HepG2 (cell line): ENCODE data around the gene RAPSN. TPM values are rescaled to one million over a fixed set of nuclear protein-coding genes. Genes with fewer than 3 reads are reported as not detected.

ENCODE experiments used
- ATM ChIP-seq: fragments of 450-650 bp; IDR thresholded peaks from 2 replicates; pipeline ENCODE4 v1.7.1; 2017; ENCODE audit warnings: mild to moderate bottlenecking, borderline replicate concordance
- CCAR2 ChIP-seq: fragments of 200-400 bp; formaldehyde crosslinking; optimal IDR thresholded peaks from 2 replicates; pipeline ENCODE3; 2018; ENCODE audit warnings: low read depth, mild to moderate bottlenecking, low read length, moderate library complexity
- ELF3 ChIP-seq: IDR thresholded peaks from 2 replicates; pipeline ENCODE4 v1.6.1; 2016; ENCODE audit warnings: missing genetic modification reagents, missing compliant biosample characterization
- HDAC1 ChIP-seq: sonication (generic); formaldehyde crosslinking; IDR thresholded peaks from 2 replicates; pipeline ENCODE4 v1.5.1; 2020; ENCODE audit warnings: mild to moderate bottlenecking, missing genetic modification reagents
- KDM2A ChIP-seq: sonication (generic); formaldehyde crosslinking; IDR thresholded peaks from 2 replicates; pipeline ENCODE4 v1.4.0; 2020; ENCODE audit warnings: low read depth, missing genetic modification reagents, borderline replicate concordance
- MEF2D ChIP-seq: sonication (generic); formaldehyde crosslinking; IDR thresholded peaks from 2 replicates; pipeline ENCODE4 v1.5.1; 2020; ENCODE audit warnings: mild to moderate bottlenecking, missing genetic modification reagents
- MEIS1 ChIP-seq: sonication (generic); formaldehyde crosslinking; IDR thresholded peaks from 2 replicates; pipeline ENCODE4 v1.9.0; 2021; ENCODE audit warnings: mild to moderate bottlenecking, missing genetic modification reagents, moderate library complexity, borderline replicate concordance
- MXI1 ChIP-seq: IDR thresholded peaks from 3 replicates; pipeline ENCODE4 v1.6.1; 2012; ENCODE audit warnings: low read depth, low read length, inconsistent platforms, borderline replicate concordance
- ONECUT2 ChIP-seq: sonication (generic); formaldehyde crosslinking; IDR thresholded peaks from 2 replicates; pipeline ENCODE4 v1.4.0; 2020; ENCODE audit warnings: missing genetic modification reagents
- RBFOX2 ChIP-seq: fragments of 200-400 bp; formaldehyde crosslinking; IDR thresholded peaks from 2 replicates; pipeline ENCODE4 v1.6.1; 2017; ENCODE audit warnings: low read depth, mild to moderate bottlenecking, low read length
- REXO4 ChIP-seq: sonication (generic); formaldehyde crosslinking; IDR thresholded peaks from 2 replicates; pipeline ENCODE4 v1.8.0; 2022; ENCODE audit warnings: missing genetic modification reagents, mild to moderate bottlenecking, borderline replicate concordance
- ZNF317 ChIP-seq: sonication (generic); formaldehyde crosslinking; IDR thresholded peaks from 2 replicates; pipeline ENCODE4 v1.5.0; 2020; ENCODE audit warnings: mild to moderate bottlenecking, missing genetic modification reagents
- ZNF431 ChIP-seq: sonication (generic); formaldehyde crosslinking; IDR thresholded peaks from 2 replicates; pipeline ENCODE4 v1.9.0; 2022; ENCODE audit warnings: missing genetic modification reagents, low read depth, mild to moderate bottlenecking, borderline replicate concordance
- ZNF460 ChIP-seq: sonication (generic); formaldehyde crosslinking; IDR thresholded peaks from 2 replicates; pipeline ENCODE4 v1.5.1; 2020; ENCODE audit warnings: missing genetic modification reagents, mild to moderate bottlenecking, borderline replicate concordance
- ZNF598 ChIP-seq: sonication (generic); formaldehyde crosslinking; IDR thresholded peaks from 2 replicates; pipeline ENCODE4 v1.5.1; 2020; ENCODE audit warnings: mild to moderate bottlenecking, missing genetic modification reagents, borderline replicate concordance
- ZNF672 ChIP-seq: sonication (generic); formaldehyde crosslinking; IDR thresholded peaks from 2 replicates; pipeline ENCODE4 v1.8.1; 2022; ENCODE audit warnings: missing genetic modification reagents
- ZNF784 ChIP-seq: sonication (generic); formaldehyde crosslinking; IDR thresholded peaks from 2 replicates; pipeline ENCODE4 v1.5.1; 2020; ENCODE audit warnings: missing genetic modification reagents, mild to moderate bottlenecking, borderline replicate concordance
- ZSCAN25 ChIP-seq: sonication (generic); formaldehyde crosslinking; IDR thresholded peaks from 2 replicates; pipeline ENCODE4 v1.8.0; 2022; ENCODE audit warnings: mild to moderate bottlenecking, missing genetic modification reagents
- polyA plus RNA-seq, 8 experiments: library from polyadenylated mRNA; depleted of rRNA in 3 of 8; stranded (reverse) in 7 of 8; unstranded in 1 of 8; fragments of >200 nt; fragmentation: Illumina TruSeq in 4 of 8; extraction: Trizol in 4 of 8; gene quantifications; 2 replicates each; pipeline versions ENCODE4 v1.2.1 to v1.2.3, GENCODE V29; 2011 to 2016; ENCODE audit warnings: low read depth in 4 of 8, missing spikeins in 1 of 8, mixed read lengths in 1 of 8; ENCODE audit not compliant: insufficient read depth in 1 of 8
- total RNA-seq, 5 experiments: library from RNA; depleted of rRNA; stranded (reverse); fragments of >200 nt; fragmentation: Illumina TruSeq; extraction: Trizol; gene quantifications; 2 replicates each; pipeline ENCODE4 v1.2.3, GENCODE V29; 2016; ENCODE audit warnings: low read depth in 1 of 5
- TF ChIP-seq, protein P1 (sequence below): sonication (generic); formaldehyde crosslinking; IDR thresholded peaks from 2 replicates; pipeline ENCODE4 v1.4.0; 2020; ENCODE audit warnings: low read depth, missing genetic modification reagents
- TF ChIP-seq, protein P2 (sequence below): IDR thresholded peaks from 2 replicates; pipeline ENCODE4 v1.6.1; 2016; ENCODE audit warnings: missing genetic modification reagents, missing compliant biosample characterization
- TF ChIP-seq, protein P3 (sequence below): sonication (generic); formaldehyde crosslinking; IDR thresholded peaks from 2 replicates; pipeline ENCODE4 v1.4.0; 2020; ENCODE audit warnings: missing genetic modification reagents, borderline replicate concordance

Gene RAPSN
- total and polyA plus RNA-seq, 2 of the 13 experiments (the other 11 are each of a cell fraction or from before 2014, with no cell fraction given) = 0.15 to 1.2 TPM

GRCh38 chr11:47437746-47438418 is 11.1 kb downstream of the RAPSN start (continued):
- TF ChIP-seq MEF2D (CRISPR knock-in tag) (peak; percentile 47; the same call in 1 of the 2 replicates), REXO4 (CRISPR knock-in tag) (no peak), ZNF431 (CRISPR knock-in tag) (no peak), HDAC1 (peak; percentile 24), MEIS1 (CRISPR knock-in tag) (no peak), KDM2A (CRISPR knock-in tag) (no peak), RBFOX2 (peak; percentile 55; the same call in 1 of the 2 replicates), ZNF317 (CRISPR knock-in tag) (no peak), ATM (no peak), MXI1 (0 out of 3 replicates have a peak, but pooled peaks have one; percentile 28), ELF3 (no peak), ZSCAN25 (no peak), ZNF784 (0 out of 2 replicates have a peak, but pooled peaks have one; percentile 41), ZNF460 (CRISPR knock-in tag) (no peak; the same call in 1 of the 2 replicates), ZNF672 (no peak), ONECUT2 (CRISPR knock-in tag) (no peak; the same call in 1 of the 2 replicates), ZNF598 (peak; percentile 52; the same call in 1 of the 2 replicates), CCAR2 (no peak)
- TF ChIP-seq, protein P1, sequence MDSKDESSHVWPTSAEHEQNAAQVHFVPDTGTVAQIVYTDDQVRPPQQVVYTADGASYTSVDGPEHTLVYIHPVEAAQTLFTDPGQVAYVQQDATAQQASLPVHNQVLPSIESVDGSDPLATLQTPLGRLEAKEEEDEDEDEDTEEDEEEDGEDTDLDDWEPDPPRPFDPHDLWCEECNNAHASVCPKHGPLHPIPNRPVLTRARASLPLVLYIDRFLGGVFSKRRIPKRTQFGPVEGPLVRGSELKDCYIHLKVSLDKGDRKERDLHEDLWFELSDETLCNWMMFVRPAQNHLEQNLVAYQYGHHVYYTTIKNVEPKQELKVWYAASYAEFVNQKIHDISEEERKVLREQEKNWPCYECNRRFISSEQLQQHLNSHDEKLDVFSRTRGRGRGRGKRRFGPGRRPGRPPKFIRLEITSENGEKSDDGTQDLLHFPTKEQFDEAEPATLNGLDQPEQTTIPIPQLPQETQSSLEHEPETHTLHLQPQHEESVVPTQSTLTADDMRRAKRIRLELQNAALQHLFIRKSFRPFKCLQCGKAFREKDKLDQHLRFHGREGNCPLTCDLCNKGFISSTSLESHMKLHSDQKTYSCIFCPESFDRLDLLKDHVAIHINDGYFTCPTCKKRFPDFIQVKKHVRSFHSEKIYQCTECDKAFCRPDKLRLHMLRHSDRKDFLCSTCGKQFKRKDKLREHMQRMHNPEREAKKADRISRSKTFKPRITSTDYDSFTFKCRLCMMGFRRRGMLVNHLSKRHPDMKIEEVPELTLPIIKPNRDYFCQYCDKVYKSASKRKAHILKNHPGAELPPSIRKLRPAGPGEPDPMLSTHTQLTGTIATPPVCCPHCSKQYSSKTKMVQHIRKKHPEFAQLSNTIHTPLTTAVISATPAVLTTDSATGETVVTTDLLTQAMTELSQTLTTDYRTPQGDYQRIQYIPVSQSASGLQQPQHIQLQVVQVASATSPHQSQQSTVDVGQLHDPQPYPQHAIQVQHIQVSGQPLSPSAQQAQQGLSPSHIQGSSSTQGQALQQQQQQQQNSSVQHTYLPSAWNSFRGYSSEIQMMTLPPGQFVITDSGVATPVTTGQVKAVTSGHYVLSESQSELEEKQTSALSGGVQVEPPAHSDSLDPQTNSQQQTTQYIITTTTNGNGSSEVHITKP = no peak
- TF ChIP-seq, protein P2, sequence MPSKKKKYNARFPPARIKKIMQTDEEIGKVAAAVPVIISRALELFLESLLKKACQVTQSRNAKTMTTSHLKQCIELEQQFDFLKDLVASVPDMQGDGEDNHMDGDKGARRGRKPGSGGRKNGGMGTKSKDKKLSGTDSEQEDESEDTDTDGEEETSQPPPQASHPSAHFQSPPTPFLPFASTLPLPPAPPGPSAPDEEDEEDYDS (CRISPR knock-in tag) = peak; percentile 57; the same call in 1 of the 2 replicates
- TF ChIP-seq, protein P3, sequence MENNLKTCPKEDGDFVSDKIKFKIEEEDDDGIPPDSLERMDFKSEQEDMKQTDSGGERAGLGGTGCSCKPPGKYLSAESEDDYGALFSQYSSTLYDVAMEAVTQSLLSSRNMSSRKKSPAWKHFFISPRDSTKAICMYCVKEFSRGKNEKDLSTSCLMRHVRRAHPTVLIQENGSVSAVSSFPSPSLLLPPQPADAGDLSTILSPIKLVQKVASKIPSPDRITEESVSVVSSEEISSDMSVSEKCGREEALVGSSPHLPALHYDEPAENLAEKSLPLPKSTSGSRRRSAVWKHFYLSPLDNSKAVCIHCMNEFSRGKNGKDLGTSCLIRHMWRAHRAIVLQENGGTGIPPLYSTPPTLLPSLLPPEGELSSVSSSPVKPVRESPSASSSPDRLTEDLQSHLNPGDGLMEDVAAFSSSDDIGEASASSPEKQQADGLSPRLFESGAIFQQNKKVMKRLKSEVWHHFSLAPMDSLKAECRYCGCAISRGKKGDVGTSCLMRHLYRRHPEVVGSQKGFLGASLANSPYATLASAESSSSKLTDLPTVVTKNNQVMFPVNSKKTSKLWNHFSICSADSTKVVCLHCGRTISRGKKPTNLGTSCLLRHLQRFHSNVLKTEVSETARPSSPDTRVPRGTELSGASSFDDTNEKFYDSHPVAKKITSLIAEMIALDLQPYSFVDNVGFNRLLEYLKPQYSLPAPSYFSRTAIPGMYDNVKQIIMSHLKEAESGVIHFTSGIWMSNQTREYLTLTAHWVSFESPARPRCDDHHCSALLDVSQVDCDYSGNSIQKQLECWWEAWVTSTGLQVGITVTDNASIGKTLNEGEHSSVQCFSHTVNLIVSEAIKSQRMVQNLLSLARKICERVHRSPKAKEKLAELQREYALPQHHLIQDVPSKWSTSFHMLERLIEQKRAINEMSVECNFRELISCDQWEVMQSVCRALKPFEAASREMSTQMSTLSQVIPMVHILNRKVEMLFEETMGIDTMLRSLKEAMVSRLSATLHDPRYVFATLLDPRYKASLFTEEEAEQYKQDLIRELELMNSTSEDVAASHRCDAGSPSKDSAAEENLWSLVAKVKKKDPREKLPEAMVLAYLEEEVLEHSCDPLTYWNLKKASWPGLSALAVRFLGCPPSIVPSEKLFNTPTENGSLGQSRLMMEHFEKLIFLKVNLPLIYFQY = peak; percentile 75; the same call in 1 of the 2 replicates
